ENCODE measurements around the gene SYN1. TPM values are rescaled to one million over a fixed set of nuclear protein-coding genes. Genes with fewer than 3 reads are reported as not detected.

SYN1 gene
- total and polyA plus RNA-seq, 3 experiments from 2014 or later, result 0.35 to 0.94 (median 0.60) TPM

DNA sequence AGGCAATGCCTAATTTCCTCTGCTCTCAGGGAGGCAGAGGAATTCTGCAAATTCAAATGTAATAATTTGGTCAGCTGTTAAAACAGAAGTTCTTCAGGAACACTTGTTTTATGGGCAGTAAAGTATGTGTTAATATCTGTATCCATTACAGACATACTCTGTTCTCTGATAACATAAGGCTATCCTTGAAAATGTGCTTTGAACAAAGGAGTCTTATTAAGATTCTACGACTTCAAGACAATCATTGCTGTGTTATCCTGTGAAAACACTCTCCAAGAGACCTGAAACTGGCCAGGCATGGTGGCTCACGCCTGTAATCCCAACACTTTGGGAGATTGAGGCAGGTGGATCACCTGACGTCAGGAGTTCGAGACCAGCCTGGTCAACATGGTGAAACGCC is 12.0 kb upstream of the SYN1 start:
- Mint-ChIP-seq H3K27me3 (peaks cover 0 to 3% of the 10 kb centered on the region in 2 donors), H3K36me3 (peaks cover 0 to 8% (median 0%) of the 10 kb centered on the region in 3 donors), H3K27ac (no peak overlapping the region), H3K4me3 (no peak overlapping the region), H3K4me1 (peaks cover 7 to 19% (median 9%) of the 10 kb centered on the region in 3 donors), H3K9me3 (no peaks in the 10 kb centered on the region)
- Histone ChIP-seq H3K4me3 (ENCODE audit: low read length) (no peak overlapping the region), H3K27me3 (ENCODE audit: insufficient read depth, low read length, poor library complexity, severe bottlenecking) (no peaks in the 10 kb centered on the region), H3K36me3 (ENCODE audit: insufficient read depth, low read length) (no peaks in the 10 kb centered on the region), H3K27ac (ENCODE audit: low read depth, low read length) (no peak overlapping the region), H3K4me1 (ENCODE audit: insufficient read depth, low read length) (peaks cover 19% of the 10 kb centered on the region), H3K9me3 (ENCODE audit: low read length) (no peaks in the 10 kb centered on the region)
- ChIA-PET CTCF (no interaction called here), POLR2A (no interaction called here)
- DNase-seq, result no peak

DNA sequence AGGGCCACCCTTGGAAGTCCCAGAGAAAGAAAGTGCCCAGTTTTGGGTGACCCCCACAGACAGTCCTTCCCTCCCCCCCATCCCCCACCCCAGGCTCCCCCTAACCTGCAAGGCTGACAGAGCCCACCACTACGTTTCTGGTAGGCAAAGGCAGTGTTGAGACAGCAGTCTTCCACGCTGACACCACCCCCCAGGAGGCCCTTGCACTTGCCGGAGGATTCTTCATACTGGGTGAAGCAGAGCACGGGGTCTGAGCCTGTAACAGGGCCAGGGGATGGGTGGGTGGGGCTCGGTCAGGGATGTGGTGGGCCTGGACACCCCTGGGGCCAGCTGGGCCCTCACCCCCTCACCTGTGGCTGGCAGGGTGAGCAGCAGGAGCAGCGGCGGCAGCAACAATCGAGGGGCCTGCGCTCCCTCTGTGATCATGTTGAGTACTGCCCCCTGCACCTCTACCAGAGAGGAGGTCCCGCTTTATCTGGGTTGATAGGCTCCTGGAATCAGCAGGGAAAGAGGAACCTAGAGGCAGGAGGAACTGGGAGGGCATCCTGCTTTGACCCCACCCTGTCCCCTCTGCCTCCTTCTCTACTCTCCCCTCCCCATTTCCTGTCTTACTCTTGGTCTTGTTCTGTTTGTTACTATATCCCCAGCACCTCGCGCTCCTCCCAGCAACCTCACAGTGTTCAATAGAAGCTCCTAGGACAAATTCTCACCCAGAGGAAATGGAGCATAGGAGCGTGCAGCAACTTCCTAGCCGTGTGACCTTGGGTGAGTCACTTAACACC is 10.0 kb upstream of the SYN1 start, which contains the start of gene CFP:
Gene CFP, minus strand, starts transcription at position 512 of the 782 bp plus-strand sequence. Its CDS starts 86 bp downstream, at position 426.
- H3K4me1 Mint-ChIP-seq, result peaks cover 7 to 17% (median 9%) of the 10 kb centered on the region in 3 donors
- ChIA-PET POLR2A (no interaction called here), CTCF (interaction anchor here (1.0 kb wide), 1 partner anchor 17 kb away, joined by 3 read pairs; no protein-coding TSS in a partner anchor)
- peaks cover 0 to 2% (median 0%) of the 10 kb centered on the region in 3 donors for H3K36me3 Mint-ChIP-seq
- peak in 1 of 5 donors; percentile 28 for DNase-seq
- peak within 1 kb of the TSS; percentile 4 to 79 (median 60) for H3K4me3 Mint-ChIP-seq
- Histone ChIP-seq H3K36me3 (ENCODE audit: insufficient read depth, low read length) (no peaks in the 10 kb centered on the region), H3K27ac (ENCODE audit: low read depth, low read length) (no peak within 1 kb of the TSS), H3K4me1 (ENCODE audit: insufficient read depth, low read length) (peaks cover 11% of the 10 kb centered on the region), H3K4me3 (ENCODE audit: low read length) (peak within 1 kb of the TSS; percentile 50), H3K27me3 (ENCODE audit: insufficient read depth, low read length, poor library complexity, severe bottlenecking) (no peaks in the 10 kb centered on the region), H3K9me3 (ENCODE audit: low read length) (no peaks in the 10 kb centered on the region)
- no peaks in the 10 kb centered on the region for H3K9me3 Mint-ChIP-seq
- no peaks in the 10 kb centered on the region for H3K27me3 Mint-ChIP-seq
- peak within 1 kb of the TSS in 5 of 8 donors; percentile 43 to 93 (median 76) for H3K27ac Mint-ChIP-seq

GRCh38 chrX:47628982-47629381 is 9.3 kb upstream of the SYN1 start:
- Mint-ChIP-seq H3K4me3 (peak overlapping the region in 4 of 7 donors; percentile 20 to 70 (median 50)), H3K27me3 (peaks cover 3 to 4% of the 10 kb centered on the region in 2 donors), H3K27ac (peak overlapping the region in 1 of 8 donors; percentile 21), H3K4me1 (peaks cover 9 to 21% (median 10%) of the 10 kb centered on the region in 3 donors), H3K36me3 (peaks cover 0 to 2% (median 0%) of the 10 kb centered on the region in 3 donors), H3K9me3 (no peaks in the 10 kb centered on the region)
- no peak overlapping the region for H3K4me3 ChIP-seq (ENCODE audit: low read length)
- no peaks in the 10 kb centered on the region for H3K9me3 ChIP-seq (ENCODE audit: low read length)
- H3K27me3 ChIP-seq (ENCODE audit: insufficient read depth, low read length, poor library complexity, severe bottlenecking), result no peaks in the 10 kb centered on the region
- CTCF ChIA-PET, result interaction anchor here (0.8 to 1.0 kb wide), 2 partner anchors 18 to 108 kb away, joined by 3 read pairs; no protein-coding TSS in a partner anchor
- H3K27ac ChIP-seq (ENCODE audit: low read depth, low read length), result no peak overlapping the region
- H3K36me3 ChIP-seq (ENCODE audit: insufficient read depth, low read length), result no peaks in the 10 kb centered on the region
- POLR2A ChIA-PET, result no interaction called here
- DNase-seq, result no peak
- H3K4me1 ChIP-seq (ENCODE audit: insufficient read depth, low read length), result peaks cover 6% of the 10 kb centered on the region

- DNase-seq, result no peak
- Mint-ChIP-seq H3K4me1 (peaks cover 9 to 31% (median 16%) of the 10 kb centered on the region in 3 donors), H3K27me3 (peaks cover 17 to 19% of the 10 kb centered on the region in 2 donors), H3K4me3 (no peak overlapping the region), H3K27ac (no peak overlapping the region), H3K9me3 (no peaks in the 10 kb centered on the region), H3K36me3 (peaks cover 0 to 2% (median 0%) of the 10 kb centered on the region in 3 donors)
- peaks cover 7% of the 10 kb centered on the region for H3K4me1 ChIP-seq (ENCODE audit: insufficient read depth, low read length)
- no peak overlapping the region for H3K27ac ChIP-seq (ENCODE audit: low read depth, low read length)
- H3K4me3 ChIP-seq (ENCODE audit: low read length), result no peak overlapping the region
- H3K36me3 ChIP-seq (ENCODE audit: insufficient read depth, low read length), result no peaks in the 10 kb centered on the region
- POLR2A ChIA-PET, result interaction anchor here (0.6 kb wide), 1 partner anchor 123 kb away, joined by 8 read pairs; no protein-coding TSS in a partner anchor
- no peaks in the 10 kb centered on the region for H3K27me3 ChIP-seq (ENCODE audit: insufficient read depth, low read length, poor library complexity, severe bottlenecking)
- CTCF ChIA-PET, result no interaction called here
- H3K9me3 ChIP-seq (ENCODE audit: low read length), result no peaks in the 10 kb centered on the region
Measured at GRCh38 chrX:47625365-47625764, 5.7 kb upstream of the SYN1 start.

GRCh38 chrX:47623540-47624027 is 3.9 kb upstream of the SYN1 start:
- H3K9me3 Mint-ChIP-seq, result no peaks in the 10 kb centered on the region
- POLR2A ChIA-PET, result no interaction called here
- peak in 3 of 5 donors; percentile 3 to 62 (median 7) for DNase-seq
- CTCF ChIA-PET, result no interaction called here
- no peak overlapping the region for H3K27ac ChIP-seq (ENCODE audit: low read depth, low read length)
- H3K9me3 ChIP-seq (ENCODE audit: low read length), result no peaks in the 10 kb centered on the region
- peak overlapping the region; percentile 41 for H3K4me3 ChIP-seq (ENCODE audit: low read length)
- peak overlapping the region; percentile 39 to 90 (median 74) for H3K4me3 Mint-ChIP-seq
- no peaks in the 10 kb centered on the region for H3K27me3 ChIP-seq (ENCODE audit: insufficient read depth, low read length, poor library complexity, severe bottlenecking)
- H3K36me3 ChIP-seq (ENCODE audit: insufficient read depth, low read length), result no peaks in the 10 kb centered on the region
- peaks cover 8% of the 10 kb centered on the region for H3K4me1 ChIP-seq (ENCODE audit: insufficient read depth, low read length)
- H3K36me3 Mint-ChIP-seq, result peaks cover 0 to 2% (median 0%) of the 10 kb centered on the region in 3 donors
- peaks cover 0 to 22% (median 14%) of the 10 kb centered on the region in 3 donors for H3K4me1 Mint-ChIP-seq
- peak overlapping the region in 1 of 8 donors; percentile 40 for H3K27ac Mint-ChIP-seq
- H3K27me3 Mint-ChIP-seq, result peaks cover 17 to 22% of the 10 kb centered on the region in 2 donors

- peaks cover 20 to 22% of the 10 kb centered on the region in 2 donors for H3K27me3 Mint-ChIP-seq
- H3K4me1 Mint-ChIP-seq, result peaks cover 0 to 22% (median 14%) of the 10 kb centered on the region in 3 donors
- CTCF ChIA-PET, result no interaction called here
- H3K4me3 ChIP-seq (ENCODE audit: low read length), result no peak overlapping the region
- no peaks in the 10 kb centered on the region for H3K27me3 ChIP-seq (ENCODE audit: insufficient read depth, low read length, poor library complexity, severe bottlenecking)
- H3K4me3 Mint-ChIP-seq, result peak overlapping the region in 1 of 7 donors; percentile 24
- H3K9me3 Mint-ChIP-seq, result no peaks in the 10 kb centered on the region
- peak overlapping the region in 1 of 8 donors; percentile 72 for H3K27ac Mint-ChIP-seq
- POLR2A ChIA-PET, result no interaction called here
- no peak overlapping the region for H3K27ac ChIP-seq (ENCODE audit: low read depth, low read length)
- no peak for DNase-seq
- H3K4me1 ChIP-seq (ENCODE audit: insufficient read depth, low read length), result peaks cover 5% of the 10 kb centered on the region
- H3K36me3 Mint-ChIP-seq, result peaks cover 0 to 2% (median 0%) of the 10 kb centered on the region in 3 donors
- H3K36me3 ChIP-seq (ENCODE audit: insufficient read depth, low read length), result no peaks in the 10 kb centered on the region
- no peaks in the 10 kb centered on the region for H3K9me3 ChIP-seq (ENCODE audit: low read length)
Measured at GRCh38 chrX:47621851-47622250, 2.2 kb upstream of the SYN1 start.

DNA sequence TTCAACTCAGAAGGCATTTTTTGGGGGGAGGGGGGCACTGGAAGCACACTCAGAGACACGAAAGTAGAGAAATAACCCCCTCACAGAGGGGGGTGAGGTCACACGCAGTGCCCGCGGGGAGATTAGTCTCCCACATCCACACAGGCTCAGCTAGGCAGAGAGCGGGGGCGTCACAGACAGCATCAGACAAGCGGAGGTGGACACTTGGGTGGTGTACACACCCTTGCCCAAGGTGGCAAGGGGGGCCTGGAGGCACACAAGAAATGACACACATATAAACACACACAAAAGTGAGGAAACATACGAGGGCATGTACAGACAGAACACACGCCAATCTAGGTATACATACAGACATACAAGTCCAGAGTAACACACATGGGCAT is 637 bp upstream of the SYN1 start:
- H3K27ac ChIP-seq (ENCODE audit: low read depth, low read length), result no peak overlapping the region
- Mint-ChIP-seq H3K9me3 (no peaks in the 10 kb centered on the region), H3K4me1 (peaks cover 0 to 22% (median 14%) of the 10 kb centered on the region in 3 donors), H3K27me3 (peaks cover 22 to 25% of the 10 kb centered on the region in 2 donors), H3K36me3 (no peaks in the 10 kb centered on the region), H3K4me3 (peak overlapping the region in 3 of 7 donors; percentile 49 to 72 (median 56)), H3K27ac (peak overlapping the region in 3 of 8 donors; percentile 12 to 82 (median 82))
- H3K9me3 ChIP-seq (ENCODE audit: low read length), result no peaks in the 10 kb centered on the region
- H3K4me1 ChIP-seq (ENCODE audit: insufficient read depth, low read length), result peaks cover 5% of the 10 kb centered on the region
- H3K36me3 ChIP-seq (ENCODE audit: insufficient read depth, low read length), result no peaks in the 10 kb centered on the region
- no peak for DNase-seq
- H3K27me3 ChIP-seq (ENCODE audit: insufficient read depth, low read length, poor library complexity, severe bottlenecking), result no peaks in the 10 kb centered on the region
- POLR2A ChIA-PET, result no interaction called here
- H3K4me3 ChIP-seq (ENCODE audit: low read length), result no peak overlapping the region
- CTCF ChIA-PET, result no interaction called here

- Mint-ChIP-seq H3K4me3 (peak overlapping the region in 6 of 7 donors; percentile 9 to 84 (median 37)), H3K27ac (peak overlapping the region in 1 of 8 donors; percentile 79), H3K4me1 (peaks cover 0 to 18% (median 11%) of the 10 kb centered on the region in 3 donors), H3K9me3 (no peaks in the 10 kb centered on the region), H3K36me3 (no peaks in the 10 kb centered on the region), H3K27me3 (peaks cover 19 to 22% of the 10 kb centered on the region in 2 donors)
- no peaks in the 10 kb centered on the region for H3K9me3 ChIP-seq (ENCODE audit: low read length)
- H3K36me3 ChIP-seq (ENCODE audit: insufficient read depth, low read length), result no peaks in the 10 kb centered on the region
- ChIA-PET CTCF (no interaction called here), POLR2A (no interaction called here)
- no peak overlapping the region for H3K4me3 ChIP-seq (ENCODE audit: low read length)
- DNase-seq, result no peak
- no peaks in the 10 kb centered on the region for H3K27me3 ChIP-seq (ENCODE audit: insufficient read depth, low read length, poor library complexity, severe bottlenecking)
- peaks cover 5% of the 10 kb centered on the region for H3K4me1 ChIP-seq (ENCODE audit: insufficient read depth, low read length)
- no peak overlapping the region for H3K27ac ChIP-seq (ENCODE audit: low read depth, low read length)
Measured at GRCh38 chrX:47618923-47619485, 653 bp downstream of the SYN1 start.

Data from CD8-positive, alpha-beta memory T cell (primary cell).